ENCODE data around the gene ZNF784. TPM values are rescaled to one million over a fixed set of nuclear protein-coding genes. Genes with fewer than 3 reads are reported as not detected.

Gene ZNF784
- total and polyA plus RNA-seq, 9 of the 15 experiments (the other 6 are each of a cell fraction or from before 2014, with no cell fraction given), result 0.14 to 6.1 (median 2.1) TPM

- no peak for TF ChIP-seq TEAD4 (IDR thresholded peaks at IDR 0.05; ENCODE audit: low read length)
- no peak for TF ChIP-seq TEAD4 (CRISPR knock-in tag; IDR thresholded peaks at IDR 0.05; ENCODE audit: borderline replicate concordance)
- TF ChIP-seq TAF1 (IDR thresholded peaks at IDR 0.05; ENCODE audit: control insufficient read depth, extremely low read depth, insufficient read depth, low read length, severe bottlenecking), result peak; percentile 73
- no peak for TF ChIP-seq E4F1 (CRISPR knock-in tag; IDR thresholded peaks at IDR 0.05; ENCODE audit: borderline replicate concordance)
- no peak; the same call in 1 of the 2 replicates for TF ChIP-seq STAG1 (CRISPR knock-in tag; IDR thresholded peaks at IDR 0.05; ENCODE audit: borderline replicate concordance)
- no peak for TF ChIP-seq NFXL1 (CRISPR knock-in tag; IDR thresholded peaks at IDR 0.05)
- TF ChIP-seq NFRKB (IDR thresholded peaks at IDR 0.05; ENCODE audit: low read depth), result 0 out of 2 replicates have a peak, but pooled peaks have one; percentile 81
- no peak for TF ChIP-seq TCF7L2 (IDR thresholded peaks at IDR 0.05; ENCODE audit: low read depth, low read length)
- TF ChIP-seq ZBTB8A (IDR thresholded peaks at IDR 0.05; ENCODE audit: partially characterized antibody), result no peak
- TF ChIP-seq ESRRB (CRISPR knock-in tag; IDR thresholded peaks at IDR 0.05; ENCODE audit: borderline replicate concordance), result no peak
- no peak; a peak in 1 of 4 replicates for TF ChIP-seq TBL1XR1 (IDR thresholded peaks at IDR 0.05; ENCODE audit: low read length in 2 of 2)
- 0 out of 2 replicates have a peak, but pooled peaks have one; percentile 6 for TF ChIP-seq ZNF143 (CRISPR knock-in tag; IDR thresholded peaks at IDR 0.05)
- no peak; the same call in 1 of the 2 replicates for TF ChIP-seq HOMEZ (CRISPR knock-in tag; IDR thresholded peaks at IDR 0.05)
- TF ChIP-seq SNIP1 (IDR thresholded peaks at IDR 0.05; ENCODE audit: low read depth), result no peak
- peak; percentile 79 for TF ChIP-seq CREB3L1 (IDR thresholded peaks at IDR 0.05; ENCODE audit: borderline replicate concordance, low read depth)
- TF ChIP-seq TBP (optimal IDR thresholded peaks at IDR 0.05; ENCODE audit: low read depth, low read length), result peak; percentile 57
- TF ChIP-seq ETV5 (CRISPR knock-in tag; IDR thresholded peaks at IDR 0.05; ENCODE audit: low read depth), result peak; percentile 56; the same call in 1 of the 2 replicates
These were observed 30.7 kb upstream of the ZNF784 start, which contains the start of gene U2AF2 (continued) for GRCh38 chr19:55654868-55655647.

All from K562 (cell line).